Sigmoid colon (tissue), 7 donors: ENCODE results near the gene ROBO3. TPM values are rescaled to one million over a fixed set of nuclear protein-coding genes. Genes with fewer than 3 reads are reported as not detected.

ENCODE experiments used
- DNase-seq: peaks from one replicate; pipeline ENCODE4 v3.0.0-alpha.2; 2019
- H3K27ac ChIP-seq, 4 donors: fragments of 200-600 bp; sonication (generic); one replicate each; pipeline ENCODE4 v1.5.1; 2016 to 2019; ENCODE audit warnings: mild to moderate bottlenecking in 1 of 4
- H3K27me3 ChIP-seq, 3 donors: fragments of 200-600 bp; sonication (generic); one replicate each; pipeline ENCODE4 v1.5.1; 2019; ENCODE audit warnings: mild to moderate bottlenecking in 1 of 3
- H3K36me3 ChIP-seq, 4 donors: fragments of 200-600 bp; sonication (generic); one replicate each; pipeline ENCODE4 v1.5.1; 2016 to 2019
- H3K4me1 ChIP-seq, 4 donors: fragments of 200-600 bp; sonication (generic); one replicate each; pipeline ENCODE4 v1.5.1; 2017 to 2019
- H3K4me3 ChIP-seq, 4 donors: fragments of 200-600 bp; sonication (generic); one replicate each; pipeline ENCODE4 v1.5.1; 2017 to 2019; ENCODE audit warnings: mild to moderate bottlenecking in 2 of 4, moderate library complexity in 1 of 4
- H3K9me3 ChIP-seq, 4 donors: fragments of 200-600 bp in 3 of 4; sonication (generic) in 3 of 4; one replicate each; pipeline versions ENCODE4 v1.5.1 to v1.6.1; 2013 to 2019
- EP300 ChIP-seq, 4 donors: sonication (generic); formaldehyde crosslinking; IDR thresholded peaks; one replicate each; pipeline ENCODE4 v1.6.1; 2017; ENCODE audit warnings: antibody characterized with exemption in 4 of 4
- POLR2A ChIP-seq, 2 donors: fragments of 450-650 bp; IDR thresholded peaks; one replicate each; pipeline ENCODE4 v1.6.1; 2016; ENCODE audit warnings: antibody characterized with exemption in 2 of 2, mild to moderate bottlenecking in 2 of 2, moderate library complexity in 2 of 2
- POLR2AphosphoS5 ChIP-seq, 4 donors: sonication (generic); formaldehyde crosslinking; IDR thresholded peaks; one replicate each; pipeline ENCODE4 v1.6.1; 2017; ENCODE audit warnings: antibody characterized with exemption in 4 of 4
- WGBS, 2 donors: extraction: QIAGEN DNeasy Blood & Tissue Kit; methylation state at CpG; one replicate each; pipeline ENCODE4 v1.1.7; 2013; 5-methylcytosine and 5-hydroxymethylcytosine counted together
- intact Hi-C: fragments of 100-400 bp; cut with DNase I; formaldehyde crosslinking; loops from one replicate; pipeline ENCODE4 v1.15.1; 2023
- polyA plus RNA-seq, 3 donors: library from polyadenylated mRNA; stranded (reverse); fragments of 200-250 nt; gene quantifications; one replicate each; pipeline ENCODE4 v1.2.3, GENCODE V29; 2013
- total RNA-seq, 4 donors: library from RNA; depleted of rRNA; stranded (reverse); fragments of >200 nt; gene quantifications; one replicate each; pipeline ENCODE4 v1.1.0, GENCODE V29; 2016
- TF ChIP-seq, protein P1 (sequence below), 4 experiments: fragments of 450-650 bp in 3 of 4; fragments of 200-600 bp in 1 of 4; IDR thresholded peaks; one replicate each; pipeline ENCODE4 v1.5.1; 2016 to 2019; ENCODE audit warnings: antibody characterized with exemption in 4 of 4, mild to moderate bottlenecking in 3 of 4, moderate library complexity in 2 of 4
- donor health status: healthy with polysubstance abuse.
- donor health status: Bipolar disorder and iron deficiency.
- donor health status: healthy.

ROBO3 gene
- total and polyA plus RNA-seq, 7 donors: 1.6 to 37.7 (median 9.1) TPM

DNA sequence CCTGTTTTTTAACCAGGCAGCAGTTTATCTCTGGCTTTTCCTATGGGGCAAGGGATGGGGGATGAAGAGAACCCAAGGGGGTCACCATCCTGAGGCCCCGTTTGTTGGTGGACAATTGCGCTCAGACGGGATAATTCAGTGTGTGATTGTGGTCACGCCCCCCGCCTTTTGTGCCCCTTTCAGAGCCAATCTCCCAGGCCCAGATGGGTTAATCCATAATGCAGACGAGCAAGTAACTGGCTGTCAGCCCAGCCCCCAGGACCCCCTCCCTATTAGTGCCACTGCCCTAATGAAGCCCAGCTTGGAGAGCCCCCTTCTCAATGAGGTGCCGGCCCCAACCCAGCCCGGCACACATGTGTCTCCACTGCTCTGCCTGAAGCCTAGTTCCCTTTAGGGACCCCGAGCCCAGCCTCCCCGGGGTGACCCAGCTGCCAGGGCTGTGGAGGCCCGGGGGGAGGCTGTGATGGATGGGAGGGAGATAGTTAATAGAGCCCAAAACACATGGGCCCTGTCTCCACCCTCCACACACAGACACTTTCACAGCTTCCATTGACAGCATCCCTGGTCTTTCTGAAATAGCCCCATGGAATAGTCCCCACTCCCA lies 19.1 kb upstream of the ROBO3 start:
- Histone ChIP-seq H3K27ac (no peak overlapping the region), H3K4me1 (peaks cover 0 to 11% (median 9%) of the 10 kb centered on the region in 4 donors), H3K27me3 (peaks cover 38 to 100% (median 71%) of the 10 kb centered on the region in 3 donors), H3K4me3 (no peak overlapping the region), H3K9me3 (no peaks in the 10 kb centered on the region), H3K36me3 (no peaks in the 10 kb centered on the region)
- TF ChIP-seq POLR2AphosphoS5 (IDR thresholded peaks at IDR 0.05): no peak
- no peak for TF ChIP-seq EP300 (IDR thresholded peaks at IDR 0.05)
- TF ChIP-seq, protein P1, sequence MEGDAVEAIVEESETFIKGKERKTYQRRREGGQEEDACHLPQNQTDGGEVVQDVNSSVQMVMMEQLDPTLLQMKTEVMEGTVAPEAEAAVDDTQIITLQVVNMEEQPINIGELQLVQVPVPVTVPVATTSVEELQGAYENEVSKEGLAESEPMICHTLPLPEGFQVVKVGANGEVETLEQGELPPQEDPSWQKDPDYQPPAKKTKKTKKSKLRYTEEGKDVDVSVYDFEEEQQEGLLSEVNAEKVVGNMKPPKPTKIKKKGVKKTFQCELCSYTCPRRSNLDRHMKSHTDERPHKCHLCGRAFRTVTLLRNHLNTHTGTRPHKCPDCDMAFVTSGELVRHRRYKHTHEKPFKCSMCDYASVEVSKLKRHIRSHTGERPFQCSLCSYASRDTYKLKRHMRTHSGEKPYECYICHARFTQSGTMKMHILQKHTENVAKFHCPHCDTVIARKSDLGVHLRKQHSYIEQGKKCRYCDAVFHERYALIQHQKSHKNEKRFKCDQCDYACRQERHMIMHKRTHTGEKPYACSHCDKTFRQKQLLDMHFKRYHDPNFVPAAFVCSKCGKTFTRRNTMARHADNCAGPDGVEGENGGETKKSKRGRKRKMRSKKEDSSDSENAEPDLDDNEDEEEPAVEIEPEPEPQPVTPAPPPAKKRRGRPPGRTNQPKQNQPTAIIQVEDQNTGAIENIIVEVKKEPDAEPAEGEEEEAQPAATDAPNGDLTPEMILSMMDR (IDR thresholded peaks at IDR 0.05): no peak
- no peak for TF ChIP-seq POLR2A (IDR thresholded peaks at IDR 0.05)
- 13 to 16% methylated on average over 11 of the region's 11 CpGs for WGBS, 2 donors
- intact Hi-C loops: no loop called here
- no peak for DNase-seq

DNA sequence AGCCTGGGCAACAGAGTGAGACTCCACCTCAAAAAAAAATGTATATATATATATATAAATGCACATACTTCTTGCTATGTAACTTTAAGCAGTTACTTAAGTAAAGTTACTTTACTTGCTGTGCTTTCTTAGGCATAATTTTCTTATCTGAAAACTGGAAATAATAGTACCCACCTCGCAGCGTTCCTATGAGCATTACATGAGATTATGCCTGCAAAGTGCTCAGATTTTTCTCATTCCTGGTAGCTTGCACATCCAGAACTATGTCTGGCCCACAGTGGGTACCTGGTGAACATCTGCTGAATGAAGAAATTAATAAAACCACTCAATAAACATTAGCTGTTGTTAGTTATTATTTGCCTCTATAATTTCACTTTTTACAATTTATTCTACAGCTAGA lies 6.1 kb upstream of the ROBO3 start:
- intact Hi-C loops: no loop called here
- Histone ChIP-seq H3K4me1 (peaks cover 0 to 13% (median 12%) of the 10 kb centered on the region in 4 donors), H3K36me3 (no peaks in the 10 kb centered on the region), H3K4me3 (no peak overlapping the region), H3K27me3 (peaks cover 10 to 75% (median 35%) of the 10 kb centered on the region in 3 donors), H3K9me3 (no peaks in the 10 kb centered on the region), H3K27ac (no peak overlapping the region)
- DNase-seq: no peak
- no peak for TF ChIP-seq POLR2A (IDR thresholded peaks at IDR 0.05)
- no peak for TF ChIP-seq POLR2AphosphoS5 (IDR thresholded peaks at IDR 0.05)
- TF ChIP-seq, protein P1 (IDR thresholded peaks at IDR 0.05): no peak
- no peak for TF ChIP-seq EP300 (IDR thresholded peaks at IDR 0.05)
- 87 to 88% methylated on average over 2 of the region's 2 CpGs for WGBS, 2 donors

DNA sequence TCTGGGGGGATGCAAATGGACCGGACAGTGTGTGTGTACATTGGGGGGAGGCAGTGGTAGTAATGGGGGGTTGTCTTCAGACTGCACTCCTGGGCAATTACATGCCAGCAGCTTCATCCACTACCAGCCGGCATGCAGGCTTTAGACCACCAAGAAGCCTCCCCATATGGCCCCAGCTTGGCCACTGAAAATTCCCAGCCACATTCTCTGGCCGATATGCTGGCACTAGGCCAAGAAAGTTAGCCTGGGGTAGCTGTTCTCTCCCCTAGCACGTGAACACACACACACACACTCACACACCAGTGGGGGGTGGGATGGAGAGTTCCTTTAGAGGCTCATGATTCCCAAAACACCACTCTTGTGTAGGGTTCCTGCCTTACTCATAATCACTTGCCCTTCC lies 3.6 kb upstream of the ROBO3 start:
- peak; percentile 29 for DNase-seq
- no peak overlapping the region for H3K4me3 ChIP-seq
- no peak overlapping the region for H3K27ac ChIP-seq
- 37 to 54% methylated on average over 4 of the region's 4 CpGs for WGBS, 2 donors
- intact Hi-C loops: no loop called here
- H3K27me3 ChIP-seq: peaks cover 34 to 95% (median 60%) of the 10 kb centered on the region in 3 donors
- H3K36me3 ChIP-seq: no peaks in the 10 kb centered on the region
- no peaks in the 10 kb centered on the region for H3K9me3 ChIP-seq
- H3K4me1 ChIP-seq: peaks cover 0 to 34% (median 32%) of the 10 kb centered on the region in 4 donors
- TF ChIP-seq POLR2A (IDR thresholded peaks at IDR 0.05) (no peak), POLR2AphosphoS5 (IDR thresholded peaks at IDR 0.05) (no peak), EP300 (IDR thresholded peaks at IDR 0.05) (no peak)
- TF ChIP-seq, protein P1 (IDR thresholded peaks at IDR 0.05): no peak

DNA sequence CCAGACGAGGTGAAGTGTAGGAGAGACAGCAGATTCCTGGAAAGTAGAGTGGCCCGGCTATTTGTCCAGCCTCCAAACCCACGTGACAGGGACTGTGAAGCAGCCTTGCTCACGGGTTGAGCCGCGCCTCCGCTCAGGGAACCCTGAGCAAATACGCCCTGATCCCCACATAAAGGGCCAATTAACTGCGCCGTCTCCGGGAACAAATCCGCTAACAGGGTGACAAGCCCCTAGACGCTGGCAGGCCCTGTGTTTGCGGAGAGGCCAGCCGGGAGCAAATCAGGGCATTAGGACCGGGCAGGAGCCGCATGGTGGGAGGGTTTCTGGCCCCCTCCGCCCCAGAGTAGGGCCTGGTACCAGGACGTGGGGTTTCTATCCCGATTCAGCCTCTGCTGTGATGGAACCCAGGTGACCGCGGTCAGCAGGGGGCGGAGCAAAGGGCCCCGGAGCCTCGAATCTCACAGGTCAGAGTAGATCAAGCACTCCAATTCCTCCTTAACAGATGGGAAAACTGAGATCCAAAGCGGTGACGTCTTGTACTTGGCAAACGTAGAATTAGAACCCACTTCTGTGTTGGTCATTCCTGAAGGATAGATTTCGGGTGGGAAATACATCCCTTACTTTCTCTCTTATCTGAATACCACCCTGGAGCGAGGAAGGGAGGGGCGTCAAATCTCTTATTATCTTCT lies 2.0 kb upstream of the ROBO3 start:
- no peak overlapping the region for H3K27ac ChIP-seq
- peaks cover 39 to 99% (median 76%) of the 10 kb centered on the region in 3 donors for H3K27me3 ChIP-seq
- no peaks in the 10 kb centered on the region for H3K36me3 ChIP-seq
- peaks cover 0 to 37% (median 32%) of the 10 kb centered on the region in 4 donors for H3K4me1 ChIP-seq
- intact Hi-C loops: no loop called here
- peak; percentile 70 for DNase-seq
- no peak for TF ChIP-seq EP300 (IDR thresholded peaks at IDR 0.05)
- no peak for TF ChIP-seq POLR2AphosphoS5 (IDR thresholded peaks at IDR 0.05)
- no peak for TF ChIP-seq POLR2A (IDR thresholded peaks at IDR 0.05)
- TF ChIP-seq, protein P1 (IDR thresholded peaks at IDR 0.05): no peak
- H3K9me3 ChIP-seq: no peaks in the 10 kb centered on the region
- 3 to 5% methylated on average over 31 of the region's 31 CpGs for WGBS, 2 donors
- peak overlapping the region in 2 of 4 donors; percentile 32 to 33 for H3K4me3 ChIP-seq
